HepG2 (cell line): ENCODE data around the gene KLHL40. TPM values are rescaled to one million over a fixed set of nuclear protein-coding genes. Genes with fewer than 3 reads are reported as not detected.

ENCODE experiments used
- BRCA1 ChIP-seq: sonication (generic); formaldehyde crosslinking; IDR thresholded peaks from 2 replicates; pipeline ENCODE4 v1.4.0; 2020; ENCODE audit warnings: missing genetic modification reagents
- CAMTA2 ChIP-seq: sonication (generic); formaldehyde crosslinking; IDR thresholded peaks from 2 replicates; pipeline ENCODE4 v1.4.0; 2020; ENCODE audit warnings: mild to moderate bottlenecking, missing genetic modification reagents, borderline replicate concordance
- GABPB1 ChIP-seq: IDR thresholded peaks from 2 replicates; pipeline ENCODE4 v1.6.1; 2016; ENCODE audit warnings: mild to moderate bottlenecking, missing genetic modification reagents, moderate library complexity, missing compliant biosample characterization
- MTF2 ChIP-seq: sonication (generic); formaldehyde crosslinking; IDR thresholded peaks from 2 replicates; pipeline ENCODE4 v1.5.0; 2020; ENCODE audit warnings: missing genetic modification reagents, borderline replicate concordance
- MYC ChIP-seq: sonication (generic); formaldehyde crosslinking; IDR thresholded peaks from 2 replicates; pipeline ENCODE4 v1.9.0; 2021; ENCODE audit warnings: missing genetic modification reagents, borderline replicate concordance
- NFE2L2 ChIP-seq: fragments of 150-350 bp; IDR thresholded peaks from 2 replicates; pipeline ENCODE4 v1.6.1; 2014; ENCODE audit warnings: low read length
- ZBTB1 ChIP-seq: sonication (generic); formaldehyde crosslinking; IDR thresholded peaks from 2 replicates; pipeline ENCODE4 v1.4.0; 2020; ENCODE audit warnings: missing genetic modification reagents, borderline replicate concordance
- ZFP36L1 ChIP-seq: sonication (generic); formaldehyde crosslinking; IDR thresholded peaks from 2 replicates; pipeline ENCODE4 v1.8.0; 2022; ENCODE audit warnings: mild to moderate bottlenecking, missing genetic modification reagents, moderate library complexity
- ZNF274 ChIP-seq: sonication (generic); formaldehyde crosslinking; IDR thresholded peaks from 2 replicates; pipeline ENCODE4 v1.5.1; 2020; ENCODE audit warnings: mild to moderate bottlenecking, missing genetic modification reagents
- ZNF350 ChIP-seq: sonication (generic); formaldehyde crosslinking; IDR thresholded peaks from 2 replicates; pipeline ENCODE4 v1.4.0; 2020; ENCODE audit warnings: mild to moderate bottlenecking, low read depth, missing genetic modification reagents, borderline replicate concordance
- ZNF883 ChIP-seq: sonication (generic); formaldehyde crosslinking; IDR thresholded peaks from 2 replicates; pipeline ENCODE4 v1.5.1; 2020; ENCODE audit warnings: mild to moderate bottlenecking, missing genetic modification reagents; ENCODE audit errors: not compliant biosample characterization
- polyA plus RNA-seq, 8 experiments: library from polyadenylated mRNA; depleted of rRNA in 3 of 8; stranded (reverse) in 7 of 8; unstranded in 1 of 8; fragments of >200 nt; fragmentation: Illumina TruSeq in 4 of 8; extraction: Trizol in 4 of 8; gene quantifications; 2 replicates each; pipeline versions ENCODE4 v1.2.1 to v1.2.3, GENCODE V29; 2011 to 2016; ENCODE audit warnings: low read depth in 4 of 8, missing spikeins in 1 of 8, mixed read lengths in 1 of 8; ENCODE audit not compliant: insufficient read depth in 1 of 8
- total RNA-seq, 5 experiments: library from RNA; depleted of rRNA; stranded (reverse); fragments of >200 nt; fragmentation: Illumina TruSeq; extraction: Trizol; gene quantifications; 2 replicates each; pipeline ENCODE4 v1.2.3, GENCODE V29; 2016; ENCODE audit warnings: low read depth in 1 of 5
- TF ChIP-seq, protein P1 (sequence below), 2 experiments: sonication (generic) in 1 of 2; formaldehyde crosslinking in 1 of 2; IDR thresholded peaks; 2 replicates each; pipeline versions ENCODE4 v1.6.1 to v1.9.0; 2014 to 2022; ENCODE audit warnings: antibody characterized with exemption in 1 of 2, borderline replicate concordance in 1 of 2, inconsistent platforms in 1 of 2, low read depth in 1 of 2, missing genetic modification reagents in 1 of 2
- TF ChIP-seq, protein P2 (sequence below): sonication (generic); formaldehyde crosslinking; IDR thresholded peaks from 2 replicates; pipeline ENCODE4 v1.4.0; 2020; ENCODE audit warnings: low read depth, missing genetic modification reagents
- TF ChIP-seq, protein P3 (sequence below): sonication (generic); formaldehyde crosslinking; IDR thresholded peaks from 2 replicates; pipeline ENCODE4 v1.8.1; 2023; ENCODE audit warnings: mild to moderate bottlenecking, inconsistent platforms, moderate library complexity, missing genetic modification reagents, borderline replicate concordance
- TF ChIP-seq, protein P4 (sequence below): sonication (generic); formaldehyde crosslinking; IDR thresholded peaks from 2 replicates; pipeline ENCODE4 v1.4.0; 2020; ENCODE audit warnings: low read depth, mild to moderate bottlenecking, missing genetic modification reagents

Gene KLHL40
- total and polyA plus RNA-seq, 2 of the 13 experiments (the other 11 are each of a cell fraction or from before 2014, with no cell fraction given) = not detected

DNA sequence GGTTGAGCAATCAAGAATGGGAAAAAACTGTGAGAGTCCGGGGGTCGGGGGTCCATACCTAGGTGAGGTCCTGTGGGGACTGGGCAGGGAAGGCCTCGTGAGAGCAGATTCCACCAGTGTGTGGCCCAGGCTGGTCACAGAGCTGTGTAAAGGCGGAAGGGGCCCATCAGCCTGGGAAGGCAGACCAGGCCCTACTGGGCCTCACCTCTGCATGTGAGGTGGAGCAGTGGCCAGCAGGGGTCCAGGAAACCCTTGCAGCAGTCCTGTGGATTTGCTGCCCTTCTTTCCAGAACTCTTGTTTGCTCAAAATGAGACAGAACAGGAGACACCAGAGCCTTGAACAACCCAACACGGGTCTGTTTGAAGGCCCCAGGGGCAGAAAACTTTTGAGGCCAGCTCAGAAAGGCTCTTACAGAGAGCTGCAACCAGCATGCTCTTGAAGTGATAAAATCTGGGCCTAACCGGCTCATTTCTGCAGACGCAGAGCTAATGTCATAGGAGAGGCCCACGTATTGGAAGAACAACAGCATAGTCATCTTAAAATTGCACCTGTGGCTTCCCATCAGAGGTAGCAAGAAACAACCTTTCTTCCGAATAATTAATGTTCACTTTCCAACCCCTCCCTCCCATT, 47.6 kb downstream of the KLHL40 start (continued):
- TF ChIP-seq, protein P1, sequence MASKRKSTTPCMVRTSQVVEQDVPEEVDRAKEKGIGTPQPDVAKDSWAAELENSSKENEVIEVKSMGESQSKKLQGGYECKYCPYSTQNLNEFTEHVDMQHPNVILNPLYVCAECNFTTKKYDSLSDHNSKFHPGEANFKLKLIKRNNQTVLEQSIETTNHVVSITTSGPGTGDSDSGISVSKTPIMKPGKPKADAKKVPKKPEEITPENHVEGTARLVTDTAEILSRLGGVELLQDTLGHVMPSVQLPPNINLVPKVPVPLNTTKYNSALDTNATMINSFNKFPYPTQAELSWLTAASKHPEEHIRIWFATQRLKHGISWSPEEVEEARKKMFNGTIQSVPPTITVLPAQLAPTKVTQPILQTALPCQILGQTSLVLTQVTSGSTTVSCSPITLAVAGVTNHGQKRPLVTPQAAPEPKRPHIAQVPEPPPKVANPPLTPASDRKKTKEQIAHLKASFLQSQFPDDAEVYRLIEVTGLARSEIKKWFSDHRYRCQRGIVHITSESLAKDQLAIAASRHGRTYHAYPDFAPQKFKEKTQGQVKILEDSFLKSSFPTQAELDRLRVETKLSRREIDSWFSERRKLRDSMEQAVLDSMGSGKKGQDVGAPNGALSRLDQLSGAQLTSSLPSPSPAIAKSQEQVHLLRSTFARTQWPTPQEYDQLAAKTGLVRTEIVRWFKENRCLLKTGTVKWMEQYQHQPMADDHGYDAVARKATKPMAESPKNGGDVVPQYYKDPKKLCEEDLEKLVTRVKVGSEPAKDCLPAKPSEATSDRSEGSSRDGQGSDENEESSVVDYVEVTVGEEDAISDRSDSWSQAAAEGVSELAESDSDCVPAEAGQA (IDR thresholded peaks at IDR 0.05; ENCODE audit: low read depth) = no peak
- TF ChIP-seq, protein P1 (CRISPR knock-in tag; IDR thresholded peaks at IDR 0.05; ENCODE audit: borderline replicate concordance) = no peak
- TF ChIP-seq, protein P2, sequence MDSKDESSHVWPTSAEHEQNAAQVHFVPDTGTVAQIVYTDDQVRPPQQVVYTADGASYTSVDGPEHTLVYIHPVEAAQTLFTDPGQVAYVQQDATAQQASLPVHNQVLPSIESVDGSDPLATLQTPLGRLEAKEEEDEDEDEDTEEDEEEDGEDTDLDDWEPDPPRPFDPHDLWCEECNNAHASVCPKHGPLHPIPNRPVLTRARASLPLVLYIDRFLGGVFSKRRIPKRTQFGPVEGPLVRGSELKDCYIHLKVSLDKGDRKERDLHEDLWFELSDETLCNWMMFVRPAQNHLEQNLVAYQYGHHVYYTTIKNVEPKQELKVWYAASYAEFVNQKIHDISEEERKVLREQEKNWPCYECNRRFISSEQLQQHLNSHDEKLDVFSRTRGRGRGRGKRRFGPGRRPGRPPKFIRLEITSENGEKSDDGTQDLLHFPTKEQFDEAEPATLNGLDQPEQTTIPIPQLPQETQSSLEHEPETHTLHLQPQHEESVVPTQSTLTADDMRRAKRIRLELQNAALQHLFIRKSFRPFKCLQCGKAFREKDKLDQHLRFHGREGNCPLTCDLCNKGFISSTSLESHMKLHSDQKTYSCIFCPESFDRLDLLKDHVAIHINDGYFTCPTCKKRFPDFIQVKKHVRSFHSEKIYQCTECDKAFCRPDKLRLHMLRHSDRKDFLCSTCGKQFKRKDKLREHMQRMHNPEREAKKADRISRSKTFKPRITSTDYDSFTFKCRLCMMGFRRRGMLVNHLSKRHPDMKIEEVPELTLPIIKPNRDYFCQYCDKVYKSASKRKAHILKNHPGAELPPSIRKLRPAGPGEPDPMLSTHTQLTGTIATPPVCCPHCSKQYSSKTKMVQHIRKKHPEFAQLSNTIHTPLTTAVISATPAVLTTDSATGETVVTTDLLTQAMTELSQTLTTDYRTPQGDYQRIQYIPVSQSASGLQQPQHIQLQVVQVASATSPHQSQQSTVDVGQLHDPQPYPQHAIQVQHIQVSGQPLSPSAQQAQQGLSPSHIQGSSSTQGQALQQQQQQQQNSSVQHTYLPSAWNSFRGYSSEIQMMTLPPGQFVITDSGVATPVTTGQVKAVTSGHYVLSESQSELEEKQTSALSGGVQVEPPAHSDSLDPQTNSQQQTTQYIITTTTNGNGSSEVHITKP (CRISPR knock-in tag) = no peak
- TF ChIP-seq CAMTA2 (no peak), BRCA1 (CRISPR knock-in tag) (no peak), ZBTB1 (no peak), ZNF274 (no peak), NFE2L2 (no peak), MYC (0 out of 2 replicates have a peak, but pooled peaks have one; percentile 13), GABPB1 (peak; percentile 47), ZNF883 (CRISPR knock-in tag) (no peak), ZFP36L1 (CRISPR knock-in tag) (0 out of 2 replicates have a peak, but pooled peaks have one; percentile 9), MTF2 (CRISPR knock-in tag) (no peak), ZNF350 (CRISPR knock-in tag) (no peak)
- TF ChIP-seq, protein P3, sequence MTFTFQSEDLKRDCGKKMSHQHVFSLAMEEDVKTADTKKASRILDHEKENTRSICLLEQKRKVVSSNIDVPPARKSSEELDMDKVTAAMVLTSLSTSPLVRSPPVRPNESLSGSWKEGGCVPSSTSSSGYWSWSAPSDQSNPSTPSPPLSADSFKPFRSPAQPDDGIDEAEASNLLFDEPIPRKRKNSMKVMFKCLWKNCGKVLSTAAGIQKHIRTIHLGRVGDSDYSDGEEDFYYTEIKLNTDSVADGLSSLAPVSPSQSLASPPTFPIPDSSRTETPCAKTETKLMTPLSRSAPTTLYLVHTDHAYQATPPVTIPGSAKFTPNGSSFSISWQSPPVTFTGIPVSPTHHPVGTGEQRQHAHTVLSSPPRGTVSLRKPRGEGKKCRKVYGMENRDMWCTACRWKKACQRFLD (CRISPR knock-in tag) = no peak
- TF ChIP-seq, protein P4, sequence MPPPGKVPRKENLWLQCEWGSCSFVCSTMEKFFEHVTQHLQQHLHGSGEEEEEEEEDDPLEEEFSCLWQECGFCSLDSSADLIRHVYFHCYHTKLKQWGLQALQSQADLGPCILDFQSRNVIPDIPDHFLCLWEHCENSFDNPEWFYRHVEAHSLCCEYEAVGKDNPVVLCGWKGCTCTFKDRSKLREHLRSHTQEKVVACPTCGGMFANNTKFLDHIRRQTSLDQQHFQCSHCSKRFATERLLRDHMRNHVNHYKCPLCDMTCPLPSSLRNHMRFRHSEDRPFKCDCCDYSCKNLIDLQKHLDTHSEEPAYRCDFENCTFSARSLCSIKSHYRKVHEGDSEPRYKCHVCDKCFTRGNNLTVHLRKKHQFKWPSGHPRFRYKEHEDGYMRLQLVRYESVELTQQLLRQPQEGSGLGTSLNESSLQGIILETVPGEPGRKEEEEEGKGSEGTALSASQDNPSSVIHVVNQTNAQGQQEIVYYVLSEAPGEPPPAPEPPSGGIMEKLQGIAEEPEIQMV (CRISPR knock-in tag) = no peak
